HG03457 (cell line): Measurements from ENCODE around the gene FASN.
A peak's percentile ranks its signal among the peaks of the same experiment; 100 is the strongest.

Experiments
- ATAC-seq: cut with Tn5 transposase; IDR thresholded peaks from one replicate; pipeline ENCODE4 v1.9.1; 2021; ENCODE audit warnings: moderate number of reproducible peaks; ENCODE audit not compliant: unreplicated experiment

FASN gene

GRCh38 chr17:82103553-82104451, 5.8 kb upstream of the FASN start:
- ATAC-seq = no peak

DNA sequence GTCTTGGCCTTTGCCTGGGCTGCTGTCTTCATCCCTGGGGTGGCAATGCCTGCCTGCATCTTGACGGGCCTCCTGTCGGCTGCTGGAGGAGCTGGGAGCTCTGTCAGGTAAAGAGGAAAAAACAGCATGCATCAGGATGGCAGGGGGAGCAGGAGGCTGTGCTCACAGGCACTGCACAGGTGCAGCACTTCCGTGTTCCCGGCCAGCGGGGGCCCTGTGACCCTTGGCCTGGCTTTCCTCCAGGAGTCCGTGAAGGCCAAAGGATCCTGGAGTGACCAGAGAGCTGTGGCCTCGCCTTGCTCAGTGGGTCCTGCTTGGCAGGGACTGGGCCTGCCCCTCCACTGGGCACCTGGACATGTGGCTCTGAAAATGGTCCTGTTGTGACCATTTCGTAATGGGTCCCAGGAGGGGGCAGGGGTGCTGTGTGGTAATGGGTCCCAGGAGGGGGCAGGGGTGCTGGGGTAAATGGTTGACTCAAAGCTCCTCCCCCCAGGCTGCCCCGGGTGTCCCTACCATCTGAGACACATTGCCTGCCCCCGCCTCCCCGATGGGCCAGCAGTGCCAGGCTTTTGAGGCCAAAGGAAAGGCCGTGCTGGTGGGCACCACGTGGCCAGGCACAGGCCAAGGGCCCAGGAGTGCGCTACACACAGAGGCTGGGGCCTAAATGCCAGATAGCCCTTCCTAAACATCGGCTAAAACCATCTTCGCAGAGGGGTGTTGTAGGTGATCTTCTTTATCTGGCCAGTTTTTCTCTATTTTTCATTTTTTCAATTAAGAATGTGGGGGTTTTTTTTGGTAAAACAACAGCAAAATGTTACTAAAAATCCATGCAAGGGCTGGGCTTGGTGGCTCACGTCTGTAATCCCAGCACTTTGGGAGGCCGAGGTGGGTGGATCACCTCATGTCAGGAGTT, 4.0 kb upstream of the FASN start:
- ATAC-seq = no peak

- ATAC-seq = no peak
These were observed 3.3 kb upstream of the FASN start for GRCh38 chr17:82101301-82101715.

GRCh38 chr17:82100502-82101298, 2.7 kb upstream of the FASN start:
- ATAC-seq = no peak

GRCh38 chr17:82098939-82099763, 1.1 kb upstream of the FASN start:
- no peak for ATAC-seq

- no peak for ATAC-seq
These were observed 192 bp downstream of the FASN start for GRCh38 chr17:82097919-82098168.

DNA sequence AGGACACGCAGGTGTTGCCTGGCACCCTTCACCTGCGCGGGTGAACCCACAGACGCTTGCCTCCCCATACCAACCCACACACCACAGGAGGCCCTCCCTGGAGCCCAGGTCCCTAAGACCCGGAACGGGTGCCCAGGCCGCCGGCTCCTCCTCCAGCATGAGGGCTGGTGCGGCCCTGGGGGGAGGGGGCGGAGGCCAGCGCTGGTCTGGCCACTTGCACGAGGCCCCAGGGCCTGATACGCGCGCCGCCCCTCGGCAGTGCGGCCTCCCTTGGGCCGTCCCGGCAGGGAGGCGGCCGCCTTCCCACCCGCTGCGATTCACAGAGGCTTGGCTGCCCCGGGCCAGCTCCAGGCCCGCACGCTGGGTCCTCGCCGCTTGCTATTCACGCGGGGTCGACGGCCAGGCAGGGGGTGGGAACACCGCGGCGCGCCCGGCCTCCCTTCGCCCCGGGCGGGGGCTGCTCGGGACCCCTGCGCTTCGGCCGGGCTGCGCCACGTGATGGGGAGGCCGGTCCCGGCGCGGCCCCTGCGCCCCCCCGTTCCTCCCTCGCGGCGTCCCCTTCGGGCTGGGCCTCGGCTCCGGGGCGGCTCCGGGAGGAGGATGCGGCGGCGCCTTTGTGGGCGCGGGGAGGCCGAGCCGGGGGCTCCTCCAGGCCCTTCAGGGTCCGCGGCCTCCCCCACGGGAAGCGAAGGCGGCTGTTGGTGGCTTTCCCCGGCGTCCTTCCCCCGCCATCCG, 685 bp downstream of the FASN start:
- peak; percentile 3 for ATAC-seq

GRCh38 chr17:82096709-82097183, 1.3 kb downstream of the FASN start:
- ATAC-seq = no peak

- no peak for ATAC-seq
These were observed 2.0 kb downstream of the FASN start for GRCh38 chr17:82095777-82096708.

DNA sequence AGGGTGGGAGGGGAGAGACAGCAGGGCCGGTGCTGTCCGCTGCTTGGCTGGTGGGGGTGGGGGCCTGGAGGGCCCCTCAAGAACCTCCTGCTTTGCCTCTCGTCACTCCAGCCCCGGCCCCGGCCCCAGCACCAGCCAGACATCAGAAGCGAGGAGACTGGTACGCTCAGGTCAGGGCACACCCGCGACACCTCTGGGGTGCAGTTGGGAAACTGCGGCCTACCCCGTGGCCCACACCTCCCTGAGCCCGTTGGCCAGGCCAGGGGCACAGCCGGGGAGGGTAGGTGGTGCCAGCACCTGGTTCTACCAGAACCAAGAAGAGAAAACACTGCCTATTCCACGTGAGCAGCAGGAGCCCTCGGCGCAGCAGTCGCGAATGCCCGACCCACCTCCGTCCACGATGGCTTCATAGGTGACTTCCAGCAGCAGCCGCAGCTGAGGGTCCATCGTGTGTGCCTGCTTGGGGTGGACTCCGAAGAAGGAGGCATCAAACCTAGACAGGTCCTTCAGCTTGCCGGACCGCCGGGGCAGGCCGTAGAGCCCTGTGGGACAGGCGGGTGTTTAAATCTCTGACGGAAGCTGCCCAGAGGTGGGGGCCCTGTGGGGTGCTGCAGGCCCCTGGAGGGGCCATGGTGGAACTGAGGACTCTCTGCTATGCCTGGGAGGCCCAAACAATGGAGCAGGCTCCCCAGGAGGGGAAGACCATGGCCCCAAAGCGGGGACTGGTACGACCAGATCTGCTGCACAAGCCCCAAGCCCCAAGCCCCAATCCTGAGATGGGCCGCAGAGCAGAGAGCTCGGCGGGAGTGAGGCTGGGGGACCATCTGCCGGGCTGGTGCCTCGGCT, 2.9 kb downstream of the FASN start:
- no peak for ATAC-seq

- ATAC-seq = no peak
These were observed 4.9 kb downstream of the FASN start for GRCh38 chr17:82092995-82093751.

DNA sequence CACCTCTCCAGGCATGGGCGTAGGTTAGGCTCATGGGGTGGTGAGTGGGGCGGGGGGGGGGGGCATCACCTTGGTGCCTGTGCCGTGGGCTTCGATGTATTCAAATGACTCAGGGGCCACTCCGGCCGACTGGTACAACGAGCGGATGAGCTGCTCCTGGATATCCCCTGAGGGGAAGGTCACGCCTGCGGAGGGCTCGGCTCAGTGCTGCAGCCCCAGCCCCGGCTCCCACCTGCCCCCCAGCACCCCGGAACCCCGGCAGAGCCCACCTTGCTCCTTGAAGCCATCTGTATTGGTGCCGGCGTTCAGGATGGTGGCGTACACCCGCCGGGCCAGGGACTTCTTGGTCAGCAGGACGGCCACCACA, 5.4 kb downstream of the FASN start:
- ATAC-seq = no peak

GRCh38 chr17:82092094-82092586, 5.9 kb downstream of the FASN start:
- ATAC-seq = no peak

- no peak for ATAC-seq
These were observed 6.6 kb downstream of the FASN start for GRCh38 chr17:82091264-82092066.

GRCh38 chr17:82090549-82091263, 7.3 kb downstream of the FASN start:
- no peak for ATAC-seq
